Activated CD4-positive, alpha-beta memory T cell treated with anti-CD3 and anti-CD28 coated beads for 36 hours (primary cell): ENCODE measurements around the gene KDM2A. TPM values are rescaled to one million over a fixed set of nuclear protein-coding genes. Genes with fewer than 3 reads are reported as not detected.

Source experiments
- CTCF ChIA-PET: fragments of 350-600 bp; sonication (Branson Sonifier 250); formaldehyde crosslinking; loops from one replicate; lab custom pipeline; 2021; ENCODE audit warnings: antibody characterized with exemption, inconsistent platforms; lab: Charles Lee
- POLR2A ChIA-PET: fragments of 350-600 bp; sonication (Branson Sonifier 250); formaldehyde crosslinking; loops from one replicate; lab custom pipeline; 2021; ENCODE audit warnings: antibody characterized with exemption; lab: Charles Lee
- DNase-seq: peaks from one replicate; pipeline ENCODE4 v3.0.0-alpha.2; 2020
- H3K27ac Mint-ChIP-seq: one replicate; pipeline ENCODE4 v1.8.0; 2021; ENCODE audit warnings: mixed read lengths
- H3K27me3 Mint-ChIP-seq: one replicate; pipeline ENCODE4 v1.8.0; 2021; ENCODE audit warnings: mixed read lengths
- H3K36me3 Mint-ChIP-seq: one replicate; pipeline ENCODE4 v1.8.0; 2021; ENCODE audit warnings: mixed read lengths
- H3K4me1 Mint-ChIP-seq: one replicate; pipeline ENCODE4 v1.8.0; 2021; ENCODE audit warnings: low read depth, mixed read lengths
- H3K4me3 Mint-ChIP-seq: one replicate; pipeline ENCODE4 v1.8.0; 2021; ENCODE audit warnings: mild to moderate bottlenecking, mixed read lengths
- H3K9me3 Mint-ChIP-seq: one replicate; pipeline ENCODE4 v1.8.0; 2021; ENCODE audit warnings: mixed read lengths
- intact Hi-C: fragments of 100-400 bp; cut with micrococcal nuclease; formaldehyde crosslinking; loops from one replicate; pipeline ENCODE4 v1.15.1; 2023
- total RNA-seq, 2 experiments: library from RNA; stranded (reverse); gene quantifications; one replicate each; pipeline ENCODE4 v1.2.3, GENCODE V29; 2021

The KDM2A gene
- total RNA-seq, 2 experiments from 2014 or later, result 65.1 to 69.6 TPM

- Mint-ChIP-seq H3K4me1 (peaks cover 70% of the 10 kb centered on the region), H3K36me3 (peaks cover 54% of the 10 kb centered on the region), H3K27me3 (no peaks in the 10 kb centered on the region), H3K9me3 (no peaks in the 10 kb centered on the region), H3K27ac (peak overlapping the region; percentile 97), H3K4me3 (peak overlapping the region; percentile 69)
- POLR2A ChIA-PET, result interaction anchor here (0.7 to 3.7 kb wide), 8 partner anchors 9 to 150 kb away, joined by 3 to 53 read pairs (median 6); partner anchors contain the start of genes ANKRD13D, GRK2 and SSH3
- peak; percentile 94 for DNase-seq
- CTCF ChIA-PET, result interaction anchor here (1.1 to 1.7 kb wide), 7 partner anchors 10 to 93 kb away, joined by 3 to 25 read pairs (median 7); partner anchors contain the start of genes ANKRD13D and GRK2
- intact Hi-C loops, result loop anchor here (1.0 to 5.0 kb wide), 3 partner anchors 9 to 125 kb away; partner anchors contain the start of genes PPP1CA and TBC1D10C
Measured at GRCh38 chr11:67277231-67277961, 158.3 kb downstream of the KDM2A start.

GRCh38 chr11:67278135-67278938, 159.3 kb downstream of the KDM2A start:
- H3K4me3 Mint-ChIP-seq, result peak overlapping the region; percentile 69
- H3K27ac Mint-ChIP-seq, result peak overlapping the region; percentile 97
- H3K9me3 Mint-ChIP-seq, result no peaks in the 10 kb centered on the region
- DNase-seq, result no peak
- intact Hi-C loops, result loop anchor here (5.0 kb wide), 1 partner anchor 124 kb away; the partner anchor contains the start of genes PPP1CA and TBC1D10C
- H3K36me3 Mint-ChIP-seq, result peaks cover 53% of the 10 kb centered on the region
- H3K27me3 Mint-ChIP-seq, result no peaks in the 10 kb centered on the region
- peaks cover 61% of the 10 kb centered on the region for H3K4me1 Mint-ChIP-seq
- POLR2A ChIA-PET, result interaction anchor here (1.1 to 3.7 kb wide), 5 partner anchors 10 to 39 kb away, joined by 6 to 53 read pairs (median 6); partner anchors contain the start of genes ANKRD13D and SSH3
- CTCF ChIA-PET, result interaction anchor here (1.1 to 1.7 kb wide), 7 partner anchors 10 to 92 kb away, joined by 3 to 25 read pairs (median 7); partner anchors contain the start of genes ANKRD13D and GRK2

- peaks cover 54% of the 10 kb centered on the region for H3K4me1 Mint-ChIP-seq
- H3K27ac Mint-ChIP-seq, result peak overlapping the region; percentile 97
- no peaks in the 10 kb centered on the region for H3K9me3 Mint-ChIP-seq
- CTCF ChIA-PET, result interaction anchor here (0.6 to 1.9 kb wide), 3 partner anchors 11 to 64 kb away, joined by 3 to 7 read pairs (median 5); no protein-coding TSS in a partner anchor
- no peak for DNase-seq
- H3K36me3 Mint-ChIP-seq, result peaks cover 56% of the 10 kb centered on the region
- no peak overlapping the region for H3K4me3 Mint-ChIP-seq
- no peaks in the 10 kb centered on the region for H3K27me3 Mint-ChIP-seq
- intact Hi-C loops, result loop anchor here (5.0 kb wide), 1 partner anchor 123 kb away; the partner anchor contains the start of genes PPP1CA and TBC1D10C
- POLR2A ChIA-PET, result interaction anchor here (2.9 to 3.7 kb wide), 2 partner anchors 9 to 24 kb away, joined by 8 to 53 read pairs; partner anchors contain the start of genes ANKRD13D and SSH3
Measured at GRCh38 chr11:67278939-67279588, 160.0 kb downstream of the KDM2A start.

GRCh38 chr11:67279589-67280340, 160.7 kb downstream of the KDM2A start:
- intact Hi-C loops, result loop anchor here (5.0 kb wide), 1 partner anchor 123 kb away; the partner anchor contains the start of genes PPP1CA and TBC1D10C
- Mint-ChIP-seq H3K27me3 (no peaks in the 10 kb centered on the region), H3K9me3 (no peaks in the 10 kb centered on the region), H3K27ac (peak overlapping the region; percentile 97), H3K4me3 (no peak overlapping the region), H3K36me3 (peaks cover 52% of the 10 kb centered on the region), H3K4me1 (peaks cover 48% of the 10 kb centered on the region)
- POLR2A ChIA-PET, result interaction anchor here (3.7 kb wide), 1 partner anchor 8 kb away, joined by 53 read pairs; the partner anchor contains the start of gene ANKRD13D
- CTCF ChIA-PET, result interaction anchor here (0.6 to 1.9 kb wide), 5 partner anchors 8 to 64 kb away, joined by 3 to 7 read pairs (median 3); partner anchors contain the start of gene ANKRD13D
- no peak for DNase-seq

GRCh38 chr11:67280341-67280787, 161.3 kb downstream of the KDM2A start:
- H3K4me3 Mint-ChIP-seq, result no peak overlapping the region
- ChIA-PET CTCF (interaction anchor here (0.7 to 1.9 kb wide), 4 partner anchors 8 to 73 kb away, joined by 3 to 7 read pairs (median 3); partner anchors contain the start of genes ANKRD13D and POLD4), POLR2A (interaction anchor here (0.8 to 3.7 kb wide), 2 partner anchors 8 to 9 kb away, joined by 3 to 53 read pairs; partner anchors contain the start of gene ANKRD13D)

GRCh38 chr11:67280788-67281551, 161.9 kb downstream of the KDM2A start:
- POLR2A ChIA-PET, result interaction anchor here (0.8 kb wide), 1 partner anchor 9 kb away, joined by 3 read pairs; no protein-coding TSS in a partner anchor
- H3K9me3 Mint-ChIP-seq, result no peaks in the 10 kb centered on the region
- H3K27ac Mint-ChIP-seq, result peak overlapping the region; percentile 97
- CTCF ChIA-PET, result interaction anchor here (0.7 to 1.9 kb wide), 4 partner anchors 8 to 72 kb away, joined by 3 to 7 read pairs (median 3); partner anchors contain the start of genes ANKRD13D and POLD4
- H3K27me3 Mint-ChIP-seq, result no peaks in the 10 kb centered on the region
- peaks cover 44% of the 10 kb centered on the region for H3K4me1 Mint-ChIP-seq
- no peak for DNase-seq
- peaks cover 53% of the 10 kb centered on the region for H3K36me3 Mint-ChIP-seq
- no peak overlapping the region for H3K4me3 Mint-ChIP-seq
- intact Hi-C loops, result no loop called here

More at GRCh38 chr11:67280341-67280787, 161.3 kb downstream of the KDM2A start:
- peaks cover 47% of the 10 kb centered on the region for H3K4me1 Mint-ChIP-seq
- no peaks in the 10 kb centered on the region for H3K9me3 Mint-ChIP-seq
- H3K27me3 Mint-ChIP-seq, result no peaks in the 10 kb centered on the region
- no peak for DNase-seq
- intact Hi-C loops, result no loop called here
- peaks cover 55% of the 10 kb centered on the region for H3K36me3 Mint-ChIP-seq
- H3K27ac Mint-ChIP-seq, result peak overlapping the region; percentile 97

- Mint-ChIP-seq H3K4me3 (no peak overlapping the region), H3K27me3 (no peaks in the 10 kb centered on the region), H3K4me1 (peaks cover 42% of the 10 kb centered on the region), H3K27ac (peak overlapping the region; percentile 49), H3K9me3 (no peaks in the 10 kb centered on the region), H3K36me3 (peaks cover 54% of the 10 kb centered on the region)
- no peak for DNase-seq
- ChIA-PET POLR2A (no interaction called here), CTCF (interaction anchor here (1.1 kb wide), 1 partner anchor 19 kb away, joined by 3 read pairs; no protein-coding TSS in a partner anchor)
- intact Hi-C loops, result no loop called here
Measured at GRCh38 chr11:67281552-67282150, 162.6 kb downstream of the KDM2A start.

GRCh38 chr11:67282155-67282875, 163.3 kb downstream of the KDM2A start:
- peak overlapping the region; percentile 49 for H3K27ac Mint-ChIP-seq
- ChIA-PET CTCF (interaction anchor here (1.1 kb wide), 1 partner anchor 20 kb away, joined by 3 read pairs; no protein-coding TSS in a partner anchor), POLR2A (interaction anchor here (0.9 to 1.3 kb wide), 5 partner anchors 10 to 72 kb away, joined by 3 to 4 read pairs (median 3); no protein-coding TSS in a partner anchor)
- H3K27me3 Mint-ChIP-seq, result no peaks in the 10 kb centered on the region
- H3K36me3 Mint-ChIP-seq, result peaks cover 52% of the 10 kb centered on the region
- no peak overlapping the region for H3K4me3 Mint-ChIP-seq
- no peaks in the 10 kb centered on the region for H3K9me3 Mint-ChIP-seq
- peaks cover 43% of the 10 kb centered on the region for H3K4me1 Mint-ChIP-seq
- intact Hi-C loops, result no loop called here
- no peak for DNase-seq
